Glutamatergic neuron (in vitro differentiated cells): Measurements from ENCODE around the gene PLXNA2. TPM values are rescaled to one million over a fixed set of nuclear protein-coding genes. Genes with fewer than 3 reads are reported as not detected.

Source experiments
- DNase-seq: peaks from one replicate; pipeline ENCODE4 v3.0.0; 2022
- H3K27ac Mint-ChIP-seq: one replicate; pipeline ENCODE4 v1.8.0; 2020; ENCODE audit warnings: mild to moderate bottlenecking, mixed read lengths, inconsistent platforms; ENCODE audit not compliant: unreplicated experiment
- H3K27me3 Mint-ChIP-seq: one replicate; pipeline ENCODE4 v1.8.0; 2020; ENCODE audit warnings: mild to moderate bottlenecking, moderate library complexity, mixed read lengths, inconsistent platforms; ENCODE audit not compliant: unreplicated experiment
- H3K36me3 Mint-ChIP-seq: one replicate; pipeline ENCODE4 v1.8.0; 2020; ENCODE audit warnings: mild to moderate bottlenecking, mixed read lengths, inconsistent platforms; ENCODE audit not compliant: unreplicated experiment
- H3K4me1 Mint-ChIP-seq: one replicate; pipeline ENCODE4 v1.8.0; 2020; ENCODE audit warnings: mild to moderate bottlenecking, low read depth, mixed read lengths, inconsistent platforms; ENCODE audit not compliant: unreplicated experiment
- H3K4me3 Mint-ChIP-seq: one replicate; pipeline ENCODE4 v1.8.0; 2020; ENCODE audit warnings: mild to moderate bottlenecking, mixed read lengths, inconsistent platforms; ENCODE audit not compliant: unreplicated experiment
- H3K9me3 Mint-ChIP-seq: one replicate; pipeline ENCODE4 v1.8.0; 2020; ENCODE audit warnings: mild to moderate bottlenecking, moderate library complexity, mixed read lengths, inconsistent platforms; ENCODE audit not compliant: unreplicated experiment
- total RNA-seq: library from RNA; stranded (reverse); fragmentation: NEBNext Ultra II Directional; extraction: Animal tissue kit (Norgen Biotek cat#: 25700); gene quantifications from one replicate; pipeline ENCODE4 v1.2.1, GENCODE V29; 2021; ENCODE audit not compliant: unreplicated experiment
- TF ChIP-seq, protein P1 (sequence below): fragments of 200-600 bp; sonication (generic); IDR thresholded peaks from one replicate; pipeline ENCODE4 v1.5.0; 2021; ENCODE audit not compliant: partially characterized antibody, unreplicated experiment

PLXNA2 gene
- total RNA-seq, 1 donor from 2014 or later: 66.0 TPM

DNA sequence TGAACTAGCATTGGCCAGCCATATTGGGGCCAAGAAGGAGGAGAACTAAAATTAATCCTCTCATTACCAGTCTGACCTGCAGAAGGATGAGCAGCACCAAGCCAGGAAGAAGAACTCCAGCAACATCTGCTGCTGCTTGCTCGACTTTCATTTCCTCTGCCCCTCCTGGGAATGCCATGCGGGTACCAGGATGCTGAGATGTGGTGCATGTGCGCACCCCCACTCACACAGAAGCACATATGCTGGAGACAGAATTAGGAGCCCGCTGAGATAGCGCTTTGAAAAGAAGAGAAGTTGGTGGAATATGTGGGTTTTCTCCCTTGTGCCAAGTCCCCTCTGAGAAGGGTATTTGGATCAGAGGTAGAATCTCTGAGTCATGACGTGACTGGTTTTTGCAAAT is 70.4 kb downstream of the PLXNA2 start:
- DNase-seq: no peak
- no peaks in the 10 kb centered on the region for H3K36me3 Mint-ChIP-seq
- TF ChIP-seq, protein P1, sequence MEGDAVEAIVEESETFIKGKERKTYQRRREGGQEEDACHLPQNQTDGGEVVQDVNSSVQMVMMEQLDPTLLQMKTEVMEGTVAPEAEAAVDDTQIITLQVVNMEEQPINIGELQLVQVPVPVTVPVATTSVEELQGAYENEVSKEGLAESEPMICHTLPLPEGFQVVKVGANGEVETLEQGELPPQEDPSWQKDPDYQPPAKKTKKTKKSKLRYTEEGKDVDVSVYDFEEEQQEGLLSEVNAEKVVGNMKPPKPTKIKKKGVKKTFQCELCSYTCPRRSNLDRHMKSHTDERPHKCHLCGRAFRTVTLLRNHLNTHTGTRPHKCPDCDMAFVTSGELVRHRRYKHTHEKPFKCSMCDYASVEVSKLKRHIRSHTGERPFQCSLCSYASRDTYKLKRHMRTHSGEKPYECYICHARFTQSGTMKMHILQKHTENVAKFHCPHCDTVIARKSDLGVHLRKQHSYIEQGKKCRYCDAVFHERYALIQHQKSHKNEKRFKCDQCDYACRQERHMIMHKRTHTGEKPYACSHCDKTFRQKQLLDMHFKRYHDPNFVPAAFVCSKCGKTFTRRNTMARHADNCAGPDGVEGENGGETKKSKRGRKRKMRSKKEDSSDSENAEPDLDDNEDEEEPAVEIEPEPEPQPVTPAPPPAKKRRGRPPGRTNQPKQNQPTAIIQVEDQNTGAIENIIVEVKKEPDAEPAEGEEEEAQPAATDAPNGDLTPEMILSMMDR: no peak
- peaks cover 3% of the 10 kb centered on the region for H3K9me3 Mint-ChIP-seq
- no peak overlapping the region for H3K4me3 Mint-ChIP-seq
- peaks cover 48% of the 10 kb centered on the region for H3K4me1 Mint-ChIP-seq
- peak overlapping the region; percentile 62 for H3K27ac Mint-ChIP-seq
- peaks cover 5% of the 10 kb centered on the region for H3K27me3 Mint-ChIP-seq

DNA sequence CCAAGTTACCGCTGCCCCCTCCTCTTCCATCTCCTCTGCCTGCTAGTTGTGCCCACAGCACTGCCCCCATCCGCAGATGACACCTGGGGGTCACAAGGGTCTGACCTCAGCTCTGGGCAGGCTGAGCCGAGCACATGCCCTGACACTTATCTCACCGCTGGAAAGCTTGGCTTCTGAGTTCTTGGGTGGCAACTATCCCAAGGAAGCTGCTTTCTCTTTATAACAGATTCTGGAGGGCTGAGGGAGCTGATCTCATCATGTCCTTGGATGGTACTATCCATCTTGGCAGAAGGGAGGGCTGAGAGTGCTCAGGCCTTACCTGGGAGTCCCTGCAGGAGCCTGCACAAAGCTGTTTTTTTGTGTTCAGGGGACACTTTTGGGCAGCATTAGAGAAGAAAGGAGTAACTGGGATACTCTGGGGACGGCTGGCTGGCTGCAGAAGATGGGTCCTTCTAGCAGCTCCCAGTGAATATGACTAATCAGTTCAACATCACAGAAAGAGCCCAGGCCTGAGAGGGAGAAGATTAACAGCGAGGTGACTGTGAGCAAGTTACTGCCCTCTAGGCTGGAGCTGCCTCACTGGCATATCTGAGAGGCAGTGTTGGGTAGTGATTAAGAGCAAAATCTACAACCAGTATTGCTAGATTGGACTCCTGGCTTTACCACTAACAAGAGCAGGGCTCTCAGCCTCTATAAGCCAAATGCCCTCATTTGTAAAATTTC is 71.6 kb downstream of the PLXNA2 start:
- TF ChIP-seq, protein P1: no peak
- peaks cover 3% of the 10 kb centered on the region for H3K9me3 Mint-ChIP-seq
- peaks cover 5% of the 10 kb centered on the region for H3K27me3 Mint-ChIP-seq
- no peak overlapping the region for H3K4me3 Mint-ChIP-seq
- H3K27ac Mint-ChIP-seq: no peak overlapping the region
- peaks cover 46% of the 10 kb centered on the region for H3K4me1 Mint-ChIP-seq
- H3K36me3 Mint-ChIP-seq: no peaks in the 10 kb centered on the region
- DNase-seq: no peak

DNA sequence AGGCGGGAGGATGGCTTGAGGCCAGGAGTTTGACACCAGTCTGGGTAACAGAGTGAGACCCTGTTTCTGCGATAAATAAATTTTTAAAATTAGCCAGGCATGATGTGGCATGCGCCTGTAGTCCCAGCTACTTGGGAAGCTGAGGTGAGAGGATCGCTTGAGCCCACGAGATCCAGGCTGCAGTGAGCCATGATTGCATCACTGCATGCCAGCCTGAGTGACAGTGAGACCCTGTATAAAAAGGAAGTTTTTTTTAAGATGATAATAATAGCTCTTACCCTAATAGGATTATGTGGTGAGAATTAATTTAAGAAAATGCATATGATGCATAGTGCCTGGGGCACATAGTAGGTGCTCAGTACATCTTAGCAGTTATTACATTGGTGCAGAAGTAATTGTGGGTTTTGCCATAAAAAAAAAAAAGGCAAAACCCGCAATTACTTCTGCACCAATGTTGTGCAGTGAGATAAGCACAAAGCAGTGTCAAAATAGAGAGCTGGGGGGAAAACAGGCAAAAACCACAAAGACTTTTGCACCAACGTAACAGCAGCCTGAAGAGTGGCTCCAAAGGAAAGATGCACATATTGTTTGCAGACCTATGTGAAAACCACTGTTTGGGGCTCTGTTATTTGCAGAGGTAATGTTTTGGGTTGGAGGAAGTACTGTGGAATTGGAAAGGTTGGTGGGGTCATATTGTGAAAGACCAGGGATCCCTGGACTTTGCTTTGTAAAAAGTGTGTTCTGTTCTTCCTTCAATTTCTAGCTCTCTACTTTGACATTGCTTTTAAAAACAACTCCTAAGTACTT is 72.4 kb downstream of the PLXNA2 start:
- Mint-ChIP-seq H3K9me3 (peaks cover 3% of the 10 kb centered on the region), H3K36me3 (no peaks in the 10 kb centered on the region), H3K4me3 (no peak overlapping the region), H3K27me3 (peaks cover 5% of the 10 kb centered on the region), H3K4me1 (peaks cover 52% of the 10 kb centered on the region), H3K27ac (no peak overlapping the region)
- TF ChIP-seq, protein P1: no peak
- no peak for DNase-seq

DNA sequence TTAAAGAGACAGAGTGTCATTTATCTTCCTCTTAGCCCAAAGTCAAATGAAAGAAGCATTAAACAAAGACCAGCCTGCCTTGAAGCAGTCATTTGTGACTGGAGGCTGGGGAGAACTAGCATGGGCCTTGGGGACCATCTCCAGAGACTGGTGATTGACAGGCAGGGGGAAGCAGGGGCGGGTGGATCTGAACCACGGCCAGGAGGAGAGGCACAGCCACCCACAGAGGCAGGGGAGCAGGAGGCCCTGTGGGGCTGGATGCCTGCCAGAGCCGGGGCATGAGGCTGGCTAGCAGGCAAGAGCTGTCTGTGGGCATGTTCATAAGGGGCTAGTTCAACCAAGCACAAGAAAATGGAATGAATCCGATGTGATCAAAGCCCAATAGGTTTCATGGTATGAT is 73.9 kb downstream of the PLXNA2 start:
- TF ChIP-seq, protein P1: no peak
- Mint-ChIP-seq H3K4me1 (peaks cover 56% of the 10 kb centered on the region), H3K4me3 (peak overlapping the region; percentile 48), H3K27ac (no peak overlapping the region), H3K9me3 (peaks cover 5% of the 10 kb centered on the region), H3K27me3 (peaks cover 5% of the 10 kb centered on the region), H3K36me3 (no peaks in the 10 kb centered on the region)
- peak; percentile 56 for DNase-seq
